Mammary epithelial cell (primary cell): Measurements from ENCODE around the gene TRAPPC3L.

ENCODE experiments used
- CTCF ChIP-seq, 2 donors: IDR thresholded peaks in 1 of 2; conservative IDR thresholded peaks in 1 of 2; 2 replicates each; pipeline ENCODE4 v1.5.1; 2011 to 2012; ENCODE audit warnings: inconsistent platforms in 2 of 2, low read length in 2 of 2, mild to moderate bottlenecking in 2 of 2, control low read depth in 1 of 2, low read depth in 1 of 2; ENCODE audit not compliant: insufficient read depth in 1 of 2; ENCODE audit errors: extremely low read depth in 1 of 2
- EZH2 ChIP-seq: IDR thresholded peaks from 2 replicates; pipeline ENCODE4 v1.6.1; 2012; ENCODE audit warnings: low read length, inconsistent platforms, borderline replicate concordance

- TF ChIP-seq CTCF (conservative IDR thresholded peaks at IDR 0.05 in 1 of 2, IDR thresholded peaks at IDR 0.05 in 1 of 2; ENCODE audit: extremely low read depth in 1 of 2, insufficient read depth in 1 of 2, low read depth in 1 of 2, low read length in 2 of 2) (no peak), EZH2 (no peak)
Measured at GRCh38 chr6:116595247-116595646, 49.8 kb upstream of the TRAPPC3L start.
